HG03280 (cell line): ENCODE results near the gene CALN1.
"Not testable (repeated sequence)": the region's sequence is repeated elsewhere in the genome, so short reads cannot be mapped to it uniquely, and the experiment has no call there.

Source experiments
- ATAC-seq: cut with Tn5 transposase; IDR thresholded peaks from one replicate; pipeline ENCODE4 v1.9.1; 2021; ENCODE audit warnings: mild to moderate bottlenecking, moderate library complexity; ENCODE audit not compliant: unreplicated experiment

The CALN1 gene

DNA sequence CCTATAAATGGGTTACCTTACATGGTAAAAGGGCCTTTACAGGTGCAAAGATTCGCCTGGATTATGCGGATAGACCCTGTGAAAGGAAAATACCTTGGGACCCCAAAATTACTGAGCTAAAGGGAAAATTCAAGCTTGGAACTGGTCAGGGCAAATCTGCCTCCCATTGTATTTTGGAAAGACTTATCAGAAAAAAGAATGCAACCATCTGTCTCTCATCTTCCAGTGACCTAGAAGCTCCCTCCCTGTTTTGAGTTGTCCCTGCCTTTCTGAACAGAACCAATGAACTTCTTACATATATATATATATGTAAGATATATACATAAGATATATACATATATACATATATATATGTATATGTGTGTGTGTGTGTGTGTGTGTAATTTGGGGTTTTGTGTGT lies 583.8 kb downstream of the CALN1 start:
- no peak for ATAC-seq

DNA sequence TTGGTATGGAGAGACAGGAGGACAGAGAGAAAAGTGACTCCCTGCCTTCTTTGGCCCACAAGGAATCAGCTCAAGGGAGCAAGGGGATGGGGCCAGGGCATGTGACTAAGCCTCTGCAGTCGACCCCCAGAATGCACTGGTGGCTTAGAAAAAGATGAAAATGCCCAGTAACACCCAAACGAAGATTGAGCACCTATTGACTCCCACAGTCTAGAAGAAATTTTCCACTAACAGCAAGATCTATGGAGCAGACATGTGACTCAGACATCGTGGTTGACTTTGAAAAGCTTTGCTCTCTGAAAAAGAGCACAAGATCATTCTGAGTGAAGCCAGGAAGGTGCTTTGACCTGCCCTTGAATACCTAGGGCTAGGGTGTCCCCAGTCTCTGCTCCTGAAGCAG lies 586.0 kb downstream of the CALN1 start:
- no peak for ATAC-seq

DNA sequence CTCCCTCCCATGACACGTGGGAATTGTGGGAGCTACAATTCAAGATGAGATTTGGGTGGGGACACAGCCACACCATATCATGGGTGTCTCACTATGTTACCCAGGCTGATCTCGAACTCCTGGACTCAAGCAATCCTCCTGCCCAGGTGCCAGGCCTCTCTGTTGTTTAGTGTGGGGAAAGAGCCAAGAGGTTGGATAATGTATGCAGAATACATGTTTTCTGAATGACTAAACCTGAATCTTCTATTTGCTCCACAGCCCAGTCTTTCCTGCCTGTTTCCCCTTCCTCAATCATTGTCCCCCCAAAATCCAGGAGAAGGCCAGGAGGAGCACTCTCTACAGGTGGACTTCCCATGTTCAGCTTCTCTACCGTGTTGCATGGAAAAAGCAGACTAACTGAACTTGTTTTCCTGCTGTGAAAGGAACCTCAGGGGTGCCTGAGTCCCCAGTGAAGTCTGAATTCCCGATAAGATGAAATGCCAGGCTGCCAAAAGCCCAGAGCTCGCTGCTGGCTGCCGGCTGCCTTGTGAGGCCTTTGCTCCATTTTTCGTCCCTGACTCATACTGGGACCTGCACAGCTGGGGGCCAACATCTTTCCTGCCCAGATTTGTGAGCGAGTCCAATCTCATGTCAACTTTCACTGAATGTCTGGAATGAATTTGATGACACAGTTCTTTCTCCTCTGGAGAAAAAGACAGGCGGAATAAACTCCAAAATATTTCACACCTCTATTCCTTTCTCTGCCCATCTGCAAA lies 588.0 kb downstream of the CALN1 start:
- ATAC-seq: no peak

DNA sequence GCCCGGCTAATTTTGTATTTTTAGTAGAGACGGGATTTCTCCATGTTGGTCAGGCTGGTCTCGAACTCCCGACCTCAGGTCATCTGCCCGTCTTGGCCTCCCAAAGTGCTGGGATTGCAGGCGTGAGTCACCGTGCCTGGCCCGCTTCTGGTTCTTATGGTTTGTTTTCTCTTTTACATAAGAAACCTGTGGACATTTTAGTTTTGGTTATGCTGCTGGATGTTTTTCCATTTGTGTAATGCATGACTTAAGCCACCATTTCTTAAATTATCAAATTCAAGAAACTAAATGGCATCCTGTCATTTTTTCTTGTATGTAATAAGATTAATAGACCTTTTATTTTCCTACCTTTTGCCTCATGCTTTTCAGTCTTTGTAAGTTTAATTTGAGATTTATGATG lies 589.7 kb downstream of the CALN1 start:
- not testable (repeated sequence) for ATAC-seq

DNA sequence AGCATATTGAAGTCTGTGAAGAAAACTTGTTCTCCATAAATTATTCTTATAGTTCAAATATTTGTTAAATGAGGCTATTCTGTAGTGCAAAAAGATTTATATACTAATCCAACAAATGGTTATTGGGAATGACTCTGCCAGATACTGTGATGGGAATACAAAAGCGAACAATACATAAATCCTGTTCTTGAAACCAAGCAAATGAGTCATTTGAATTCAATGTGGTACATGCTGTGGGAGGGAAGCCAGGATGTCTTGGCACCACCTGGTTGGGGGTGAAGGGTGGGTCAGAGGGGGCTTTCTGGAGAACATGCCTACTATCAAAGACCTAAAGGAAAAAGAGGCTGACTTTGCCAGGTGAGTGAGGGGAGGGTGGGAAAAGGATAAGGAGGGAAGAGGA lies 594.2 kb downstream of the CALN1 start:
- no peak for ATAC-seq

DNA sequence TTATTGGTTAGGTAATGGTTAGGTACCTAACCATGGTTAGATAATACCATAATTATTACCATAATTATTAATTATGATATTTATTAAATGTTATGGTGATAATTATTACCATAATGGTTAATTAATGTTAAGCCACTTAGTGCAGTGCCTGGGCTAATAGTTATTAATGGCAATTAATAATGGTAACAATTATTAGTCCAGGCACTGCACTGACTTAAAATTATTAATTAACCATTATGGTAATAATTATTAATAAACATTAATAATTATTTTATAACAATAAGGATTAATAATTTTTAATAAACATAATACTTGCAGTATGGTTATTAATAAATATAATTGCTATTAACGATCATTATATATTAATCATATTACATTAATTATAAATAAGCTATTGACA lies 604.0 kb downstream of the CALN1 start:
- ATAC-seq: no peak

DNA sequence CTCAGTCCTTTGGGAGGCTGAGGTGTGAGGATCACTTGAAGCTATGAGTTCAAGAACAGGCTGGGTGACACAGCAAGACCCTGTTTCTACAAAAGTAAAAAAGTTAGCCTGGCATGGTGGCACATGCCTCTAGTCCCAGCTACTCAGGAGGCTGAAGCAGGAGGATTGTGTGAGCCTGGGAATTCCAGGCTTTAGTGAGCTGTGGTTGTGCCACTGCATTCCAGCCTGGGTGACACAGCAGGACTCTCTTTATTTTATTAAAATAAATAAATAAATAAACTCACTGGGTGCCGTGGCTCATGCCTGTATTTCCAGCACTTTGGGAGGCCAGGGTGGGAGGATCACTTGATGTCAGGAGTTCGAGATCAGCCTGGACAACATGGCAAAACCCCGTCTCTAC lies 607.9 kb downstream of the CALN1 start:
- ATAC-seq: no peak

DNA sequence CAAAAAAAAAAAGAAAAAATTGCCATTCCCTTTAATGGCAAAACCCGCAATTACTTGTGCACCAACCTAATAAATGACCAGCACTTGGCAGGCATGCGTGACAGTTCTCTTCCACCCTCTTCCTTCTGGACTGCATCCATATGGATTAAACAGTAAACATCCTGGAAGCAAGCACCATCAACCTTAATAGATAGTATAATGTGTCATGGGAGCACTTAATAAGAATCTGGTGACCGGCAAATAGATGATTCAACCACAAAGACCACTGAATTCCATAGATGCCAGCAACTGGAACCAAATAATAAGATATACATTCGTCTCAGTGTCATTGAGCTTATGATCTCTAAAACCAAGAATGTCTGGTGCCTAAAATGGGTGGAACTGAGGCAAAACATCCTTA lies 610.2 kb downstream of the CALN1 start:
- no peak for ATAC-seq

DNA sequence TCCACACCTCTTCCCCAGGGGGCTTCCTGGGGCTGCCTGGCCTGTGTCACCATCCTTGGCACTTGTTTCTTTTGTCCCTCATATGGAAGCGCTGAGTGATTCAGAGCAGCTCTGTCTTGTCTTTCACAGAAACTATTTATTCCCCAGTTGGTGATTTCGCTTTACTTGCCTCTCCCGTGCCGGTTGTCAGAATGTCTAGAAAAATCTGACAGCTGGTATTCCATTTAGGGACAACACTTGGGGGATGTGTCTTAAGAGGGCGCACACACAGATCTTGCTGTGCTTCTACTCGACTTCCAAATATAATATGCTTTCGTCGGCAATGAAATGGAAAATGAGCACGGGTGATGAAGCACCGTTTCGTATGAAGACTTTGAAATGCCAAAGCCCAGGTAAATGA lies 611.8 kb downstream of the CALN1 start:
- ATAC-seq: no peak

DNA sequence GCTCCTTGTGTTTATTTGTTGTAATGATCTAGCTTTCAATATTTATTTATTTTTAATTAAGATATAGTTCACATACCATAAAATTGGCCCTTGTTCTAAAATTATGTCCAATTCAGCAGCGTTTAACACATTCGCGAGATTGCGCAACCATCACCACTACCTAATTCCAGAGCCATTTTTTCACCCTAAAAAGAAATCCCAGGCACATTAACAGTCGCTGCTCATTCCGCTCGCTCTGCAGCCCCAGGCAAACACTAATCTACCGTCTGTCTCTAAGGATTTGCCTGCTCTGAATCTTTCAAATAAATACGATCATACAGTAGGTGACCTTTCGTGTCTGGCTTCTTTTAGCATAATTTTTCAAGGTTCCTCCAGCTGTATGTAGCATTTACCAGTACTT lies 616.7 kb downstream of the CALN1 start:
- no peak for ATAC-seq

DNA sequence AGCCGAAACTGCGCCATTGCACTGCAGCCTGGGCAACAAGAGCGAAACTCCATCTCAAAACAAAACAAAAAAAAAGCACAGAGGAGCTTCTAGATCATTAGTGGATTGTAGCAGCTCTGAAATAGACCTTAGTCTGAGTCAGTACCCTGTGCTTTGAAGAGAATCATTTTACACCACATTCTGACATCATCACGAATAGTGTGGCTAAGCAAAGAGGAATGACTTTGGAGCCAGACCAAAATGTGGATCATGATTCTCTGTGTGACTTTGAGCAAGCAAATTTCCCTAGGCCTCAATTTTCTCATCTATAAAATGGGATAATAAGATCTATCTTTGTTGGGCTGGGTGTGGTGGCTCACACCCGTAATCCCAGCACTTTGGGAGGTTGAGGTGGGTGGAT lies 618.9 kb downstream of the CALN1 start:
- ATAC-seq: no peak

DNA sequence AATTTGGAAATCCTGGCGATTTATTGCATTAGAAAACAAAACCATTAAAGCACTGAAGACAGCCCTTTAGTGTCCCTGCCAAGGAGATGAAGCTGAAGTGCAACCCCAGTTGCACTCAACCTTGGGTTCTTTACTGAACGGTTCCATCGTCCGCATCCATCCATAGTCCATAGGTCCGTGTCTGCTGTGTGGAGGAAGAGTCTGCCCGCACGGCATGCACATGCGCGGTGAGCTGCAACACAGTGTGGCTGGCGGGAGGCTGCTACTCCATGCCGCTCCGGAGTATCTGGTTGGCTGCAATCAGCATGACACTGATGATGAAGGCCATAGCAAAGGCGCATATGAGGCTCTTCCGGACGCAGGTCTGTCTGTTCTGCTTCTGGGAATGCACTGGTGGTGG lies 624.6 kb downstream of the CALN1 start:
- ATAC-seq: no peak

DNA sequence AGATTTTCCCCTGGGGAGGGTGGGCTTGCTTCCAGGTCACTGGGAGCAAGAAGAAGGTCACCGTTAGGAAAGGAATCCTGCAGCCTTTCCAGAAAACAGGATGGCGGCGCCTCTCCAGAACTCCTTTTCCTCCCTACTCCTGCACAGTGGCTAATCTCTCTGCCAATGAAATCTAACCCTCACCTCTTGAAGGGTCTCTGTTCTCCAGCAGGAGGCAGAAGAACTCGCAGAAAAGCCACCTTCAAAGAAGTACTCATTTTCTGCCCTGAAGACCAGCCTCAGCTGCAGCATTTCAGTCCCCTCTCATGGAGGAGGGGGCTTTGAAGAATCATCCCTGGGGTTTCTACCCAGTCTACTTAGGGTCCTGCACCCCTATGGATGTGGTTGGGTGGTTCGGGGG lies 626.9 kb downstream of the CALN1 start:
- ATAC-seq: no peak

DNA sequence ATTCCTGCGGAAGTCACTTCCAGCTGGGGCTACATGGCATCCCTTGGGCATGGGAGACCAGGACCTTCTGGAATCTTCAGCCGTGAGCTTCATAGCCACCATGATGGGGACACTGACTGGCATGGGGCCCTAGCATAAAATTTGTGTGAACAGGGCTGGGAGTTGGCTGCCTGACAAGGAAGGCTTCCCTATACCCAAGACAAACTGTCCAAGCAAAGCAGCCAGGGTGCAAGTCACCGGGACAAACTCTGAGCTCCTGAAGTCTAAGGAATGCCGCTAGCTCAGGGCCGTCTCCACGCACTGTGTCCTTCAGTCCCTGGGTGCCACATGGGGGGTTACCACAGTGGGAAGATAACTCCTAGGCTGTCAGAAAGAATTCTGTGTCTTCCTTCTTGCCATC lies 627.4 kb downstream of the CALN1 start:
- no peak for ATAC-seq

DNA sequence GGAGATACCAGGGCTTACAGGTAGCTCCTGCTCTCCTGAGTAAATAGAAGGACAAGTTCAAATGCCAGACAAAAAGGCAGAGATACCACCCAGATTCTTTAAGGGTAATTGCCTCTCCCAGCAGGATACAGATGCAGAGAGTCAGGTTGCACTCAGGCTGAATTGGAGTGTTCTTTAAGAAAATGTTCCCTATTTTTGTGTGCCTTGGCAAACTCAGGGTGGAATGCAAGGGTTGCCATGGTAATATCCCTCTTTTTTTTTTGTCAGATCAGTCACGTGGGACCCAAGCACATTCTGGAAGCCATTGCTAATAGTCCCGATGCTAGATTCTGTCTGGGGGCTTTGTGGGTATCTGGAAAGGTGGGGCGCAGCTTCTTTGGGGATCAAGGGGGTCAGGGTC lies 628.0 kb downstream of the CALN1 start:
- ATAC-seq: no peak

DNA sequence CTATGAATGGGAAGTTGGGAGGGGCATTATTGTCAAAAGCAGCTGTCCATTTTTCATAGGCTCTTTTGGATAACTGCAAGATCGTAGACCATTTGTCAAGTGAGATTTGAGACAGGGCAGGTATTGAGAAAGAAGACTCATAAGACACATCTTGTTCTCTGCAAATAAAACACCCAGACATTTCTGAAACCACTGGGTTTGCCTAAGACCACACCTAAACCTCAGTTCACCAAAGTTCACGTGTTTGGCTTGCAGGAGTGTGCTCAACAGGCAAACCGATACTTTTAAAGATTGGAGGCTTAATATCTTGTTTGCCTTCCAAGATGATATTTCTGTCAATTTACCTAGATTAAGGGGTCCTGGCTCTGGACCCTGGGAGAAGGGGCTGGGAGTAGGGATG lies 628.4 kb downstream of the CALN1 start:
- ATAC-seq: no peak

DNA sequence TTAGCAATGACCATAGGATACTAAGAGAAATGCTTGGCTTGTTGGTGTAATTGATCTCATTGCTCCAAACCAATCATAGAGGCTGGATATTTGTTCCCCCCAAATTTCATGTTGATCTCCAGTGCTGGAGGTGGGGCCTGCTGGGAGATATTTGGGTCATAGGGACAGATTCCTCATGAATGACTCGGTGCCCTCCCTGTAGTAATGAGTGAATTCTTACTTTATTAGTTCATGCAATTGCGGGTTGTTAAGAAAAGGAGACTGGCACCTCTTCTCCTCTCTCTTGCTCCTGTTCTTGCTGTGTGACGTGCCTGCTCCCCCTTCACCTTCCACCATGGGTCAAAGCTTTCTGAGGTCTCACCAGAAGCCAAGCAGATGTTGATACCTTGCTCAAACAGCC lies 630.1 kb downstream of the CALN1 start:
- ATAC-seq: no peak

DNA sequence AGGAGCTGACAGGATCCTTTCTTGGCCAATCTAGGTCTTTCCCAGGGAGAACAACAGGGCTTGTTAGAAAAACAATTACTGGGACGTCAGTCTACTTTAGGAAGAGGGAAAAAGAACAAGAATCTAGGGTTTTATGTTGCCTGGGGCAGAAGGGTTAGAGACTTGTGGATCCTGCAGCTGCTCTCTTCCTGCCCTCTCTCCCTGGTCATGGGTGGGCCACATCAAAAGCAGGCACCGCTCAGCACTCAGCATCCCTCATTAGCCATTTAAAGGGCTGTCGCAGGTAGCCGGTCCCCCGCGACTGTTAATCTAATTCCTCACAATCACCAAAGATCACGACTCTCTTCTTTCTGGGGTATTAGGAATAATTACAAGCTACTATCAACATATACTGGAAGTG lies 631.9 kb downstream of the CALN1 start:
- ATAC-seq: no peak

DNA sequence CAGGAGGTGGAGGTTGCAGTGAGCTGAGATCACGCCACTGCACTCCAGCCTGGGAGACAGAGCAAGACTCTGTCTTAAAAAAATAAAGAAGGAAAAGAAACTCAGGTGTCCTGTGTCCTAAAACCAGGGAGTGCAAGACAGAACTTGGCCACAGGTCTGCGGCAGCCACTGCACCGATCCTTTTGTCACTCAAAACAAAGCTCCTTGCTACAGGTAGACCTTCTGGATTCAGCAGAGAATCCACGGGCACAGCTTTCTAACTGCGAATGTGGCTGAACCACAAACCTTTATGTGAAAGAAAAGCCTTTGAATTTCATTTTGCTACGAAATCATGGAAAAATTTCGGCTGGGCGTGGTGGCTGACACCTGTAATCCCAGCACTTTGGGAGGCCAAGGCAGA lies 634.9 kb downstream of the CALN1 start:
- ATAC-seq: no peak

DNA sequence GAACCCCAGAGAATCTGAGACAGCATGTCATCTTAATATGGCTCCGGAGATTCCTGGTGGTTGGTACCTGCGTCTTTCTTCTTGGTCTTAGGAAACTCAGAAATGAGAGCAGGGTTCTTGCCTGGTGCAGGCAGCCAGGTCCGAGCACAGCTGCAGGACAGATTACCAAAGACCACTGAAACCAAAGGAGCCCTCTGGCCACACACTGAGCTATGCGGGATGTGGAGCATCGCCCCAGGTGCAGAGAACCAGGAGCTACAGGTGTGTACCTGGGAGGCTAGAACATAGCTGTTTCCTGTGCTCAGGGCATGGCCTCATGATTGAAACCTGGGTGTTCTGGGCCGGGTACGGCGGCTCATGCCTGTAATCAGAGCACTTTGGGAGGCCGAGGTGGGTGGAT lies 635.4 kb downstream of the CALN1 start:
- ATAC-seq: no peak

DNA sequence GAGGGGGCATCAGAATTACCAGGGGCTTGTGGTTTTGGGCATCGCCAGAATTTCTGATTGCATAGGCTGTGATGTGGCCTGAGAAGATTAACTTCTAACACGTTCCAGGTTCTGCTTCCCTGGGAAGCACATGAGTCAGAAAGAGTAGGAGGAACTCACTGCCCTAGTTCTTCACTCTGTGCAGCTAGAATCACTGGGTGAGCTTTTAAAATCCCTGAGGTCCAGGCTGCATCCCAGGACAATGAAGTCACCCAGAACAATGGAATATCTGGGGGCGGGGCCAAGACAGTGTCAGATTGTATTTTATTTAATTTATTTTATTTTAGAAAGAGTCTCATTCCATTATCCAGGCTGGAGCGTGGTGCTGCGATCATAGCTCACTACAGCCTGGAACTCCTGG lies 636.5 kb downstream of the CALN1 start:
- no peak for ATAC-seq

DNA sequence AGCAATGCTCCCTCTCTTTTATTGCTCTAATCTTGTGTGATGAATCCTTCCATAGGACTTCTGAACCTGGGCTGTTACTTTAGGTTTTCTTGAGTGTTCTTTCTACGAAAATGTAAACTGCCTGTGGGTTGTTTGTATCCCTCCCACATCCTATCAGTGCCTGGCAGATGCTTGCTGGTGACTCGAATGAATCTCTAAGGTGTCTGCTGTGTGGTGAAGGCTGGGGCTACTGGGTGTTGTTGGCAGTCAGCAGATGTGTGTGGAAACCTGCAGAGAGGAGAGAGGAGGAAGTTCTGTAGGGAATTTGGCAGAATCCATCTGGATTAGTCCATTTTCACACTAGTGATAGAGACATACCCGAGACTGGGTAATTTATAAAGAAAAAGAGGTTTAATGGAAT lies 639.4 kb downstream of the CALN1 start:
- no peak for ATAC-seq

DNA sequence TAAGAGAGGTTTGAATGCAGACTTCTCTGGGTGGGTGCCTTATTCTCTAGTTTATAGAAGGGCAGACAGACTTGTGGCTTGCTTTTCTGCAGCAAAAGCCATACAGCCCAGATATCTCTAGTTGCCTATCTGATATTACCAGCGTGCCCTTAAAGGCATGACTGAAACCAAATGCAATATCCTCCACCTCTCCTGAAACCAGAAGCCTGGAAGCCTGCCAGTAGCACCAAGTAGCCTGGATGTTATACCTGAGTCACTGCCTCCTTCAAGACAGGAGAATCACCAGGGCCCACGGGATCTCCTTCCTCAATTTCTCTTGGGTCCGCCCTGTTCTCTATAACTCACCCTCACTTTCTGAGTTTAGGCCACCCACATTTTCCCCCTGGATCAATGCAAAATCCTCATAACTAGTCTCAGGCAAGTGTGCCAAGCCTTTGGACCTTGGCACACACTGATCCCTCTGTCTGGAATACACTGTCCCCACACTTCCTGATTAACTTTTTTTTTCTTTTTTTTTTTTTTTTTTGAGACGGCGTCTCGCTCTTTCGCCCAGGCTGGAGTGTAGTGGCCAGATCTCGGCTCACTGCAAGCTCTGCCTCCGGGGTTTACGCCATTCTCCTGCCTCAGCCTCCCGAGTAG lies 641.8 kb downstream of the CALN1 start:
- no peak for ATAC-seq
